ENCODE results near the gene FBXO15. TPM values are rescaled to one million over a fixed set of nuclear protein-coding genes. Genes with fewer than 3 reads are reported as not detected.

Gene FBXO15
- total and polyA plus RNA-seq, 2 of the 8 experiments (the other 6 are each of a cell fraction or from before 2014, with no cell fraction given), result 0.84 to 0.85 TPM

DNA sequence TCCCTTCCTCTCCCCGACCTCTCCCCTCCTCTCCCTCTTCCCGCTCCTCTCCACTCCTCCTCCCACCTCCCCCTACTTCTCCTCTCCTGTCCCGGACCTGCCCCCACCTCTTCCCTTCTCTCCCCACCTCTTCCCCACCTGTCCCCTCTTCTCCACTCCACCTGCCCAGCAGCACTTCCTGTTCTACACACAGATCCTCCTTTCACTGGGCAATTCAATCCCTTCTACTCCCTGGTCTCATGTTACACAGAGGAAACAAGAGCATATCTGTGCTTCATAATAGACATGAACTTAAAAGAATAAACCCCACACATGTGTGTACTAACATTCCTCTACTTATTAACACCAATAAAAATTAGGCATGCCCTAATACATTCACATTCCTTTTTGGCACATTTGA is 35.5 kb upstream of the FBXO15 start:
- Histone ChIP-seq H2BK120ac (replicated peaks; ENCODE audit: low read depth, low read length) (no peak overlapping the region), H3K56ac (replicated peaks; ENCODE audit: insufficient read length, low read depth, low read length) (no peak overlapping the region), H3K4me3 (ENCODE audit: extremely low read depth in 1 of 4, insufficient read depth in 2 of 4, low read depth in 3 of 4, low read length in 4 of 4) (no peak overlapping the region), H3K18ac (ENCODE audit: extremely low read depth, low read length) (no peak overlapping the region), H4K5ac (ENCODE audit: insufficient read length, low read depth, low read length) (no peak overlapping the region), H3K14ac (ENCODE audit: insufficient read length) (no peak overlapping the region), H2BK5ac (ENCODE audit: low read depth, low read length) (no peak overlapping the region), H2BK15ac (ENCODE audit: low read length) (no peak overlapping the region), H3K4me2 (ENCODE audit: insufficient read depth in 1 of 2, low read depth in 2 of 2, low read length in 2 of 2) (no peak overlapping the region), H4K91ac (replicated peaks; ENCODE audit: insufficient read length, low read length) (no peak overlapping the region), H4K8ac (ENCODE audit: extremely low read depth, insufficient read depth, low read length) (no peak overlapping the region), H3K9ac (replicated peaks in 1 of 4; ENCODE audit: extremely low read depth in 1 of 4, low read depth in 3 of 4, low read length in 3 of 4) (no peak overlapping the region), H2AK5ac (ENCODE audit: low read depth, low read length) (no peak overlapping the region), H2BK20ac (ENCODE audit: low read length) (no peak overlapping the region), H3K4me1 (replicated peaks in 1 of 4; ENCODE audit: control insufficient read depth in 3 of 4, insufficient read depth in 4 of 4, low read length in 3 of 4) (peaks cover 2 to 11% (median 8%) of the 10 kb centered on the region in 4 experiments; a peak in 6 of 7 replicates), H3K79me1 (ENCODE audit: low read depth, low read length) (no peaks in the 10 kb centered on the region), H3K36me3 (ENCODE audit: control insufficient read depth in 2 of 4, insufficient read depth in 4 of 4, low read length in 3 of 4) (no peaks in the 10 kb centered on the region), H3K27ac (ENCODE audit: low read depth, low read length) (no peak overlapping the region), H3K27me3 (replicated peaks in 1 of 4; ENCODE audit: control insufficient read depth in 3 of 4, extremely low read depth in 1 of 4, insufficient read depth in 3 of 4, low read length in 3 of 4) (no peaks in the 10 kb centered on the region), H3K23ac (ENCODE audit: insufficient read length) (no peak overlapping the region), H4K20me1 (replicated peaks in 1 of 2; ENCODE audit: control insufficient read depth in 1 of 2, insufficient read depth in 2 of 2, low read length in 2 of 2) (no peaks in the 10 kb centered on the region), H3K9me3 (ENCODE audit: insufficient read depth in 2 of 2, low read depth in 1 of 2, low read length in 1 of 2) (no peaks in the 10 kb centered on the region), H3K79me2 (ENCODE audit: control insufficient read depth in 1 of 2, insufficient read depth in 2 of 2, low read length in 2 of 2) (no peaks in the 10 kb centered on the region), H2AFZ (ENCODE audit: low read length) (no peak overlapping the region), H2BK12ac (ENCODE audit: low read depth, low read length) (peak overlapping the region; percentile 60; the same call in 1 of the 2 replicates), H3K4ac (replicated peaks; ENCODE audit: insufficient read length, low read depth, low read length) (no peak overlapping the region), H3K23me2 (ENCODE audit: low read depth, low read length) (no peaks in the 10 kb centered on the region)
- WGBS, 2 experiments (ENCODE audit: extremely low coverage in 1 of 2, insufficient coverage in 1 of 2, insufficient read length in 1 of 2, insufficient replicate concordance in 2 of 2, low coverage in 1 of 2, low lambda C conversion rate in 2 of 2, missing lambda C conversion rate in 1 of 2), result 100% methylated on average over 1 of the region's 3 CpGs; no CpG with 5 or more reads in 1 of the 2 experiments
- no peak for TF ChIP-seq BCL11A (IDR thresholded peaks at IDR 0.05; ENCODE audit: low read depth in 2 of 2, low read length in 2 of 2)
- TF ChIP-seq RBBP5 (IDR thresholded peaks at IDR 0.05; ENCODE audit: borderline replicate concordance, low read depth, low read length), result no peak
- FAIRE-seq (no peak), DNase-seq (ENCODE audit: low read depth in 1 of 2, low spot score in 2 of 2) (no peak)
- ChIA-PET CTCF (ENCODE audit: partially characterized antibody) (interaction anchor here (1.0 to 1.4 kb wide), 3 partner anchors 12 to 15 kb away, joined by 3 to 4 read pairs (median 4); no protein-coding TSS in a partner anchor), POLR2A (ENCODE audit: partially characterized antibody) (no interaction called here)
